ENCODE measurements around the gene NTMT1.

The NTMT1 gene

GRCh38 chr9:129597355-129598088 lies 28.4 kb upstream of the NTMT1 start:
- DNase-seq = no peak

- DNase-seq = no peak
Measured at GRCh38 chr9:129598089-129598596, 27.8 kb upstream of the NTMT1 start.

GRCh38 chr9:129601082-129601674 lies 24.8 kb upstream of the NTMT1 start:
- no peak for DNase-seq

GRCh38 chr9:129602598-129603415 lies 23.2 kb upstream of the NTMT1 start:
- DNase-seq = no peak

GRCh38 chr9:129604056-129604765 lies 21.8 kb upstream of the NTMT1 start:
- no peak for DNase-seq

GRCh38 chr9:129604766-129605163 lies 21.2 kb upstream of the NTMT1 start:
- DNase-seq = peak; percentile 21

- no peak for DNase-seq
Measured at GRCh38 chr9:129606161-129607026, 19.6 kb upstream of the NTMT1 start.

GRCh38 chr9:129607027-129607387 lies 19.0 kb upstream of the NTMT1 start:
- no peak for DNase-seq

GRCh38 chr9:129608561-129609481 lies 17.1 kb upstream of the NTMT1 start:
- DNase-seq = no peak

- peak; percentile 92 for DNase-seq
Measured at GRCh38 chr9:129609486-129610212, 16.3 kb upstream of the NTMT1 start.

- DNase-seq = no peak
Measured at GRCh38 chr9:129610213-129610472, 15.8 kb upstream of the NTMT1 start.

GRCh38 chr9:129610473-129611306 lies 15.3 kb upstream of the NTMT1 start:
- DNase-seq = peak; percentile 66

- no peak for DNase-seq
Measured at GRCh38 chr9:129611307-129611800, 14.6 kb upstream of the NTMT1 start.

- no peak for DNase-seq
Measured at GRCh38 chr9:129612123-129612522, 13.8 kb upstream of the NTMT1 start.

- no peak for DNase-seq
Measured at GRCh38 chr9:129612815-129613519, 13.0 kb upstream of the NTMT1 start.

GRCh38 chr9:129613520-129614175 lies 12.3 kb upstream of the NTMT1 start:
- no peak for DNase-seq

GRCh38 chr9:129614932-129615331 lies 11.0 kb upstream of the NTMT1 start:
- DNase-seq = no peak

Data from CD4-positive, alpha-beta T cell treated with Interleukin-4 for 4 hours (primary cell).